Measurements from ENCODE around the gene MCAT.
"Not testable (repeated sequence)": the region's sequence is repeated elsewhere in the genome, so short reads cannot be mapped to it uniquely, and the experiment has no call there.

GRCh38 chr22:43104056-43104625 lies 39.1 kb downstream of the MCAT start:
- TF ChIP-seq, protein P1, sequence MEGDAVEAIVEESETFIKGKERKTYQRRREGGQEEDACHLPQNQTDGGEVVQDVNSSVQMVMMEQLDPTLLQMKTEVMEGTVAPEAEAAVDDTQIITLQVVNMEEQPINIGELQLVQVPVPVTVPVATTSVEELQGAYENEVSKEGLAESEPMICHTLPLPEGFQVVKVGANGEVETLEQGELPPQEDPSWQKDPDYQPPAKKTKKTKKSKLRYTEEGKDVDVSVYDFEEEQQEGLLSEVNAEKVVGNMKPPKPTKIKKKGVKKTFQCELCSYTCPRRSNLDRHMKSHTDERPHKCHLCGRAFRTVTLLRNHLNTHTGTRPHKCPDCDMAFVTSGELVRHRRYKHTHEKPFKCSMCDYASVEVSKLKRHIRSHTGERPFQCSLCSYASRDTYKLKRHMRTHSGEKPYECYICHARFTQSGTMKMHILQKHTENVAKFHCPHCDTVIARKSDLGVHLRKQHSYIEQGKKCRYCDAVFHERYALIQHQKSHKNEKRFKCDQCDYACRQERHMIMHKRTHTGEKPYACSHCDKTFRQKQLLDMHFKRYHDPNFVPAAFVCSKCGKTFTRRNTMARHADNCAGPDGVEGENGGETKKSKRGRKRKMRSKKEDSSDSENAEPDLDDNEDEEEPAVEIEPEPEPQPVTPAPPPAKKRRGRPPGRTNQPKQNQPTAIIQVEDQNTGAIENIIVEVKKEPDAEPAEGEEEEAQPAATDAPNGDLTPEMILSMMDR (IDR thresholded peaks at IDR 0.05), result not testable (repeated sequence)
- not testable (repeated sequence) for TF ChIP-seq POLR2AphosphoS5 (IDR thresholded peaks at IDR 0.05; ENCODE audit: low read depth, low read length)
- TF ChIP-seq, protein P2, sequence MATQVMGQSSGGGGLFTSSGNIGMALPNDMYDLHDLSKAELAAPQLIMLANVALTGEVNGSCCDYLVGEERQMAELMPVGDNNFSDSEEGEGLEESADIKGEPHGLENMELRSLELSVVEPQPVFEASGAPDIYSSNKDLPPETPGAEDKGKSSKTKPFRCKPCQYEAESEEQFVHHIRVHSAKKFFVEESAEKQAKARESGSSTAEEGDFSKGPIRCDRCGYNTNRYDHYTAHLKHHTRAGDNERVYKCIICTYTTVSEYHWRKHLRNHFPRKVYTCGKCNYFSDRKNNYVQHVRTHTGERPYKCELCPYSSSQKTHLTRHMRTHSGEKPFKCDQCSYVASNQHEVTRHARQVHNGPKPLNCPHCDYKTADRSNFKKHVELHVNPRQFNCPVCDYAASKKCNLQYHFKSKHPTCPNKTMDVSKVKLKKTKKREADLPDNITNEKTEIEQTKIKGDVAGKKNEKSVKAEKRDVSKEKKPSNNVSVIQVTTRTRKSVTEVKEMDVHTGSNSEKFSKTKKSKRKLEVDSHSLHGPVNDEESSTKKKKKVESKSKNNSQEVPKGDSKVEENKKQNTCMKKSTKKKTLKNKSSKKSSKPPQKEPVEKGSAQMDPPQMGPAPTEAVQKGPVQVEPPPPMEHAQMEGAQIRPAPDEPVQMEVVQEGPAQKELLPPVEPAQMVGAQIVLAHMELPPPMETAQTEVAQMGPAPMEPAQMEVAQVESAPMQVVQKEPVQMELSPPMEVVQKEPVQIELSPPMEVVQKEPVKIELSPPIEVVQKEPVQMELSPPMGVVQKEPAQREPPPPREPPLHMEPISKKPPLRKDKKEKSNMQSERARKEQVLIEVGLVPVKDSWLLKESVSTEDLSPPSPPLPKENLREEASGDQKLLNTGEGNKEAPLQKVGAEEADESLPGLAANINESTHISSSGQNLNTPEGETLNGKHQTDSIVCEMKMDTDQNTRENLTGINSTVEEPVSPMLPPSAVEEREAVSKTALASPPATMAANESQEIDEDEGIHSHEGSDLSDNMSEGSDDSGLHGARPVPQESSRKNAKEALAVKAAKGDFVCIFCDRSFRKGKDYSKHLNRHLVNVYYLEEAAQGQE (IDR thresholded peaks at IDR 0.05; ENCODE audit: insufficient read depth in 1 of 2, low read depth in 2 of 2, low read length in 1 of 2), result not testable (repeated sequence)
